Activated CD8-positive, alpha-beta memory T cell treated with anti-CD3 and anti-CD28 coated beads, Interleukin-2, amount 50 U/mL, for 4 hours (primary cell): ENCODE results near the gene CHGA.

Experiments
- DNase-seq: peaks from one replicate; pipeline ENCODE4 v3.0.0-alpha.2; 2020

Gene CHGA

GRCh38 chr14:92962031-92962830 lies 39.3 kb downstream of the CHGA start:
- no peak for DNase-seq

DNA sequence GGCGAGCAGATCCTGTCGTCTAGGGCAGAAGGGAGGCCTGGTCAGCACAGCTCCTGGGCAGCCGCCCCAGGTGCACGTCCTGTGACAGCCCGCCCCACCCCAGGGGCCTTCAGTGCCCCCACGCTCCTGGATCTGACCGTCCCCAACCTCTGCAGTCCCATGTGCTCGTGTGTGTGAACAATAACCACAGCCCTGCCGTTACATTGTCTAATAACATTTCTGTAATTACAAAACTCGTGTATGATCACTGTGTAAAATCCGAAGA lies 39.8 kb downstream of the CHGA start:
- no peak for DNase-seq

DNA sequence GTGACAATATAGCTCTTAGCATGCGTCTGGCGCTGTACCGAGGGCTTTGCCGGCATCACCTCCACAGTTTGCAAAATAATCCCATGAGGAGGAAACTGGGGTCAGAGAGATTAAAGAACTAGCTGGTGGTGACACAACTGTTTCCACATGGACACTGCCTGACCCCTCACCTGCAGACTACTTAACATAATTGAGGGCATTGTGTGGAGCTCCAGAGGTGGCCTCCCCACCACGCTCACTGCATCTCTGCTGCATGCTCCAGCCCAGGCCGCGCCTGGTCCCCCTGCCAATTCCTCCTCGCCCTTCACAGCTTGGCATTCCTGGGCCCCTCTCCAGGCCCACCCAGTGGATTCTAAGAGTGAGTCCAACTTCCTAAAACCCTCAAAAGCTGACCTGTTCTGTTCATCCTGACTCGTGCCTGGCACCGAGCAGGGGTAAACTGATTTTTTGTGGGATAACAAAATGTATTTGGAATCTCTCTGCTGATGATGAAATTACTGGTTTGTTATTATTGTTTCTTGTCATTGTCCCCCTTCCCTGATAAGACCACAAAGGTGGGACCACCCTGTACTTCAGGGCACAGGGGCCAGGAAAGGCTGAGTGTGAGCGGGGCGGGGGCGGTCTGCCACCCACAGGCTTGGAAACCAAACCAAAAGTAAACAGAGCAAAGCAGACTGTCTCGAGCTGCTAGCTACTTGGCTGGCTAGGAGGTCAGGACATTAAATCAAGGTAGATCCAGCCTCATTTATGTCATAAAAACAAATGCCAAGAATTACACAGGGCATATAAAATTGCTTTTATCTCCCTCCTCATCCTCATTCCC lies 40.6 kb downstream of the CHGA start:
- no peak for DNase-seq

DNA sequence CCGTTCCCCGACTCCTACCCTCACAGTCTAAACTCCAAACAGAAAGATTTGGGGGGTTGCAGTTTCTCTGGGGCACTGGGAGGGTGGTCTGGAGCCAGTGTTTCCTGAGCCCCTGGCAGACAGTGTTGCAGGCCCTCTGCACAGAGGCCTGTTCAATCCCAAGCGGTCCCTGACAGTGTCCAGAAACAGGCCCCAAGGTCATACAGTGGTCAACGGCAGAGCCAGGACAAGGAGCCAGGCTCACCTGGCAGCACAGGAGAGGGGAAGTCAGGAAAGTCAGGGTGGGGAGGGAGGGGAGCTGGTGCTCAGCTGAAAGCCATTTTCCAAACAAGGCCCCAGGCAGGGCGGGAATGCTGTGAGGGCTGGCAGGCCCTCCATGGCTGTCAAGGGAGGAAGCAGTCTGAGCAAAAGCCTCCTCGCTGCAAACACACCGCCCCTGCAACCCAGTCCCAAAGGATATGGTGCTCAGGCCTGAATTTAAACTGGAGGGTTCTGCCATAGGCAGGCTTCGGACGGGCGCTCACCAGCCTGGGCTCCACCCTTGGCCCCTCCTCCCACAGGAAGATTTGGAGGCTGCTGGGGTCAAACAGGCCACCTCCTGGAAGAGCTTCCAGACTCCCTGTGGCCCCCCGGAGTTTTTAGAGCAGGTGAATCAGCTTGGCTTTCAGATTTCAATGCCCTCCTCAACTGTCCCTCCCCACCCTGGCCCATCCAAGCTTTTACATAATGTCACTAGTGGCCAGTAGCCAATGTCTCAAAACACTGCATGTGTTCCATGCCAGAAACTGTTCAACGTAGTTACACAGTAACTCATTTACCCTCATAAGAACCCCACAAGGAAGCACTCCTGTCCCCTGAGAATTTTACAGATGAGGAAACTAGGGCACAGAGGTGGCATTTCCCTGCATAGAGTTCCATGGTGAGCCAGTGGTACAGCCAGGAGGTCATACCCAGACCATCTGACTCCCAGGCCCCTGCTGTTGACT lies 41.5 kb downstream of the CHGA start:
- no peak for DNase-seq

DNA sequence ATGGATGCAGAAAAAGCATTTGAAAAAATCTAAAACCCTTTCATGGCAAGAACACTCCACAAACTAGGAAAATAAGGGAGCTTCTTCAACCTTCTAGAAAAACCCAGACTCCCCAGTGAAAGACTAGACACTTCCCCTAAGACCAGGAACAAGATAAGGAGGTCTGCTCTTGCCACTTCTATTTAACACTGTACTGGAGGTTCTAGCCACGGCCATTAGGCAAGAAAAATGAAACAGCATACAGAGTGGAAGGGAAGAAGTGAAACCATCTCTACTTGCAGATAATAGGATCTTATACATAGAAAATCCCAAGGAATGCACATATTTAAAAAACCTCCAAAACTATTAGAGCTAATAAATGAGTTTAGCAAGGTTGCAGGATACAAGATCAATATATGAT lies 42.3 kb downstream of the CHGA start:
- DNase-seq = no peak

DNA sequence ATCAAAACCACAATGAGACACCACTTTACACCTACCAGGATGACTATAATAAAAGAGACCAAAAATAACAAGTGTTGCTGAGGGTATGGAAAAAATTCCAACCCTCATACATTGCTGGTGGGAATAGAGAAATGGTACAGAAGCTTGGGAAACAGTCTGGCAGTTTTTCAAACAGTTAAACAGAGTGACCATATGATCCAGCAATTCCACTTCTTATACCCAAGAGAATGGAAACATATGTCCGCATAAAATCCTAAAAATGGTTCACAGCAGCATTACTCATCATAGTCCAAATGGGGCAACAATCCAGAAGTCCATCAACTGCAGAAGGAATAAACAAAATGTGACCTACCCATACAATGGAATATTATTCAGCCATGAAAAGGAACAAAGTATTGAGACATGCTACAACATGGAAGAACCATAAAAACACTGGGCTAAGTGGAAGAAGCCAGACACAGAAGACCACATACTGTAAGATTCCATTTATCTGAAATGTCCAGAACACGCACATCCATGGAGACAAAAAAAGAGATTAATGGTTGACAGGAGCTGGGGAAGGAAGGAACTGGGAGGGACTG lies 44.5 kb downstream of the CHGA start:
- no peak for DNase-seq

DNA sequence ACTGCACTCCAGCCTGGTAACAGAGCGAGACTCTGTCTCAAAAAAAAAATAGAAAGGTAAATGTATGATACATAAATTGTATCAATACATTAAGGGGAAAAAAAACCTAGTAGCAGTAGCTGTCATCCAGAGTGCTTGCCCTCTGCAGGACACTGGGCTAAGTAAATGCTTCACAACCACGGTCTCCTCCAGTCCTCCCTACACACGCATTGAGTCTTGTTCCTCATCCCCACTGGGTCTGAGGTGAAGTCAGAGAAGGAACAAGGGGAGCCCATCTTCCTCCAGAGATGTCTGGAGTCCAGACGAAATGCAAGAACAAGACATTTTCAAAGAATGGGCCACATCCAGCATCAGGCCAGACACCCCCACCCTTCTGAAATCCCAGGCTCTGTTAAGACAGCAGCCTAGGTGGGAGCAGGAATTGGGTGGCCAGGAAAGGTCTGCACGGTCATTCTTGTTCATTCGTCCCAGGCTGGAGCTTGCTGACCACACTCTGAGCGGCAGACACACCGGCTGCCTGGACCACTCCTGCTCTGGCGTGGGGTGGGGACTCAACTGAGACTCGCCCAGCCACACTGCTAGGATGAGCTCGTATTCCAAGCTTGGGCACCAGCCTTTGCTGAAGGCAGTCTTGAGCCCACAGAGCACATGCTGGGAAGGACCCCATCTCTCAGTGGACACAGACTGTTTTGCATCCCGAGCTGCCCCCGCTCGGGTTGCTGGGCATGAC lies 45.5 kb downstream of the CHGA start:
- DNase-seq = no peak

GRCh38 chr14:92969430-92969829 lies 46.5 kb downstream of the CHGA start:
- no peak for DNase-seq

DNA sequence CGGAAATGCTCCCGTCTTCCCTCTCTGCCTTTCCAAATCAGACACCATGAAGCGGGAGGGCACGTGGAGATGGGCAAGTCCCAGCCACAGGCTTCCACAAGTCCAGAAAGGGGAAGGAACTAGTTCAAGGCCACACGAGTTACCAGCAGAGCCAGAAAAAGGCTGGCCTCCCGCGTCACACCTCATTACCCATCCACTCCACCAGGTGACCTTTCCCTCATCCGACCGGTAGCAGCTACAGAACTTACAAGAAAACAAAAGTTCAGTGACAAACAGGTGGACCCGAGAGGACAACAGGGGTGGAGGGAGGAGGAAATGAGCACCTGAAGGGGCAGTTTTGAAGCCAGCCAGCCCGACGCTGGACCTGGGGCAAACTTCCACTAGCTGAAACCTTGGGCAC lies 46.9 kb downstream of the CHGA start:
- DNase-seq = no peak

GRCh38 chr14:92970271-92970670 lies 47.3 kb downstream of the CHGA start:
- DNase-seq = no peak

DNA sequence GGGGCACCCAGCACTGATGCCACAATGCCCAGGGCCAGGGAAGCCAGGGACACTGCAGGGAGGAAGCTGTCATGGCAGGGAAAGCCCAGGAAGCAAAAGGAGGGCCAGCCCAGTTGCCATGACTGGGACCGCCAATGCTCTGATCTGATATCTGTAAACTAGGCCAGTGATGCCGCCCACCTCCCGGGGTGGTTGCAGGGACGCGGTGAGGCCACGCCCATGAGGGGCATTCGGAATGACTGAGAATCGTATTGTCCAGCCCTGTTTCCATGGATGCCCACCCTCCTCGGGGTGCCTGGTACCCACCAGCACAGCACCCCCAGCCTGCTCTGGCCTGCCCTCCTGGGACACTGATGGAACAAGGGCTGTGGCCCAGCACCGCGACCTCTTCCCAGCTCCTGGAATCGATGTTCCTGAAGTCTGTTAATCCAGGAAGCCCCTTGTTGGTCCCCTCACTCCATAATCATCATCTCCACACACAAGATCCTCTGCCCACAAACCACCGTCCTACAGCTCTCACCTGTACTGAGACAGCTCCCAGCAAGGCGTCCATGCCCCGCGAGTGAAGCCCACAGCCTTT lies 48.7 kb downstream of the CHGA start:
- no peak for DNase-seq

DNA sequence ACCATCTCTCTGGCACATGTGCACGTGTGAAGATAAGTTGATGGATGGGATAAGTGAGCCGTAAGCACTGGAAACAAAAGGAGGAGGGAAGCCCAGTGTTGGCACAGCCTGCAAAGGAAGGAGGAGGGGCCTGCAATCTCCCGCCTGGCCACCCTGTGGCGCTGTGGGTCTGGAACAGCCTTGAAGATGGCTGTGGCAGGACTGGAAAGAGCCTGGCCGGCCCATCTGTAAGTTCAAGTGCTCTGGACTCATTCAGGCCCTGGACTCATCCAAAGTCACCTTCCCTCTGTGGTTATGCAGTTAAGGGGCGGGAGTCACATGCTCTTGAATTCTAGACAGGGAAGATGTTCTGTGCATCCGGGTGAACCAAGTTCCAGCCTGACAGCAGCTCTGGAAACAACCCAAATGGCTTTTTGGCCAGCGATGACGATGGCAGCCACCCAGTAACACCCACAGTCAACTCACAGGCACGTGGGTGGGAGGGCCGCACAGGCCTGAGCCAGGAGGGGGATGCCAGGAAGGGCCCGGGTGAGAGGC lies 50.4 kb downstream of the CHGA start:
- no peak for DNase-seq

DNA sequence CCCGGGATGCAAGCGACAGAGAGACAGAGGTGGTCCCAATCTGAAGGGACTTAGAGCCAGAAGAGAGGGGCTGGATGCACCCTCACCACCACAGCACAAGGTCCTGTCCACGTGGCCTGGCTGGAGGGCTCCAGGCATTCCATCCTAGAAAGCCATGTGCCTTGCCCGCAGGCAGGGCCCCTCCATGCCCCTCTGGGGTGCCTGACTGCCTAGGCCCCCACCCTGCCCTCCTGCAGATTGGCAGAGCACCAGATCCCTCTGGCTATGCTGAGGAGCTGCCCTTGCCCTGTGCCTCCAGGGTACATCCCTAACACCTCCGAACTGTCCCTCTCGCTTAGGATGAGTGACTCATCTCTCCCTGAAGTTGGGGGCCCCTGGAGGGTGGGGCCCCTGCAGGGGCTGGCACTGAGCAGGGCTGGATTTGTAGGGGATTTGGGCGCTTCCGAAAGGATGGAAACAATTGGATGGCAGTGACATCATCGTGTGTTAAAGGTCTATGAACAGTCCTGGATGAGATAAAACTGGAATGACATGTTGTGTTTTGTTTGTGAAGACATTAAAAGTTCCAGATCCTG lies 50.9 kb downstream of the CHGA start:
- DNase-seq = no peak

DNA sequence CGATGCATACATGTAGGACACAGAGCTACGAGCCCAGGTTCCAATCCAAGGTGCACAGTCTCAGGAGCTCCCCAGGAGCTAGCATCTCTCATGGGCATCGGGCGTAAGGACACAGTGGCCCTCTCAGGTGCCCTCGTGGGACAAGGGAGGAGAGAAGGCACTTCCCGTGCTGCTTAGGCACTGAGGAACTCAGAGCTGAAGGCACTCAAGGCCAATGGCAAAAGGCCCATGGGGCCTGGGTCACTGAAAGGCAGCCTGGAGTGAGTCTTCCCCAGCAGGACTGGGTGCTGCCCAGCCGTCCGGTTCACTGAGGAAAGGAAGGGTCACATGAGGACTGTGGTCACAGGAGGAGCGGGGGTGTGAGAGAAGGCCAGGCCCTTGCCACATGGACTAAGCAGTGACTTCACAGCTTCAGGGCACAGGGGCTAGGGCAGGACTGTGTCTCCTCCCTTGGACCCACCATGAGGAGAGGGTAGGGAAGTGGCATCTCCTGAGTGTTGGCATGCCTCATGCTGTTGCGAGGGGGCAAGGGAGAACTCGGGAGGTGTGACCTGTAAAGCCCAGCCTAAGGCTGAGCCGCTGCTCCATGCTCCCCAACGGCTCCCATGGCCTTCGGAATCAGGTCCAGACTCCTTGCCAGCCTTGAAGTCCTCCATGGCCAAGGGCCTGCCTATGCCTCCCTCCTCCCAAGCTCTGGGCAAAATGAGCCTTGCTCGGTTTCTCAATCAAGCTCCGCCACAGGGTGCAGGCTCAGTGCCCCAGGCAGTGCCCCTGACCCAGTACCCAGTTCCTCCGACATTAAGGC lies 51.8 kb downstream of the CHGA start:
- DNase-seq = no peak

DNA sequence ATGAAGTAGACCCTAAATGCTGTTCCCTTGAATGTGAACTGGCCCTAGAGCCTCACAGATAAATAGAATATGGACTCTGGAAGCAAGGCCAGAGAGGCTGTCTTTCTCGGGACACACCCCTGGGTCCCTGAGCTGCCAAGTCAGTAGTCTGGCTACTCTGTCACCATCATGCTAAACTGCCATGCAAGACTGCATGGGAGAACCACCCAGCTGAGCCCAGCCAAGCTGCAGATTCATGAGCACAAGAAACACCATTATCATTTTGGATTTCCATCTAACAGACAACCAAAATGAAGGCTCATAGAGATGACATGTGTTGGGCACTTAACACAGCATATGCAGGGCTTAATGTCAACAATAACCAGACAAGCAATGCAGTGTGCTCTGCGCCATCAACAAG lies 53.3 kb downstream of the CHGA start:
- DNase-seq = no peak

DNA sequence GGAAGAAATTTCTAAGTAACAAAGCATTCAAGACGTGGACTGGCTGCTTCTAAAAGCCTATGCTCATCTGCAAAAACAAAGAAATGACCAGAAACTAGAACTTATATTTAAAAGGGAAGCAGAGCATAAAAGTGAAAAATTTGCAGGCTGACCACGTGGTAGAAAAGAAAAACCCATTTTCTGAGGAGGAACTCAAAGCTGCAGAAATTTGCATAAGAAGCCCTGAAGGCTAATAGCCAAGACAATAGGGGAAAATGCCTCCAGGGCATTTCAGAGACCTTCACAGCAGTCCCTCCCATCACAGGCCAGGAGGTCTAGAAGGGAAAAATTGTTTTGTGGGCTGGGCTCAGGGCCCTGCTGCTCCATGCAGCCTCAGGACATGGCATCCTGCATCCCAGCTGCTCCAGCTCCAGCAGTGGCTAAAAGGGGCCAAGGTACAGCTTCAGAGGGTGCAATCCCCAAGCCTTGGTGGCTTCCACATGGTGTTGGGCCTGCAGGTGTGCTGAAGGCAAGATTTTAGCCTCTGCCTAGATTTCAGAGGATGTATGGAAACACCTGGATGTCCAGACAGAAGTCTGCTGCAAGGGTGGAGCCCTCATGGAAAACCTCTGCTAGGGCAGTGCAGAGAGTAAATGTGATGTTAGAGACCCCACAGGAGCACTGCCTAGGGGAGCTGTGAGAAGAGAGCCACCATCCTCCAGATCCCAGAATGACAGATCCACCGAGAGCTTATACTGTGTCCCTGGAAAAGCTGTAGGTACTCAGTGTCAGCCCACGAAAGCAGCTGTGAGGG lies 55.5 kb downstream of the CHGA start:
- no peak for DNase-seq

DNA sequence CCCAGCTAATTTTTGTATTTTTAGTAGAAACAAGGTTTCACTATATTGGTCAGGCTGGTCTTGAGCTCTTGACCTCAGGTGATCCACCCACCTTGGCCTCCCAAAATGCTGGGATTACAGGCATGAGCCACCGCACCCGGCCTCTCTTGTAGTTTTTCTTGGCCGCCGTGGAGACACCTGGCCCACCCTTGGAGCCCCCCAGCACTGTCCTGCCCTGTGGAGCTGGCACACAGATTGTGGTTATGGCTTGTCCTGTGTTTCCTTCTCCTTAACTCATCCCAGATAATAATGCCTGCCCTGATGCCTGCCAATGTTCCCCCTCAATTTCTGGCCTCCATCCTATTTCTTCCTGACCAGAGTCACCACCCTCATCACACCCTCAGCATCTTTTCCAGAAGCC lies 57.9 kb downstream of the CHGA start:
- DNase-seq = no peak

- no peak for DNase-seq
Observed at GRCh38 chr14:92981726-92982125, 58.8 kb downstream of the CHGA start.

GRCh38 chr14:92982956-92983355 lies 60.0 kb downstream of the CHGA start:
- no peak for DNase-seq
